Epithelial cell of esophagus (primary cell): Measurements from ENCODE around the gene SERINC5.

ENCODE experiments used
- DNase-seq: peaks from one replicate; pipeline ENCODE4 v3.0.0; 2010; ENCODE audit warnings: low read depth
- H3K4me3 ChIP-seq: 2 replicates; pipeline ENCODE4 v1.5.1; 2011; ENCODE audit warnings: mild to moderate bottlenecking, low read length, control low read depth
- TF ChIP-seq, protein P1 (sequence below): IDR thresholded peaks from 2 replicates; pipeline ENCODE4 v1.5.1; 2011; ENCODE audit warnings: low read depth, mild to moderate bottlenecking, low read length, control low read depth, inconsistent platforms; ENCODE audit not compliant: insufficient read depth; ENCODE audit errors: missing control alignments

Gene SERINC5

DNA sequence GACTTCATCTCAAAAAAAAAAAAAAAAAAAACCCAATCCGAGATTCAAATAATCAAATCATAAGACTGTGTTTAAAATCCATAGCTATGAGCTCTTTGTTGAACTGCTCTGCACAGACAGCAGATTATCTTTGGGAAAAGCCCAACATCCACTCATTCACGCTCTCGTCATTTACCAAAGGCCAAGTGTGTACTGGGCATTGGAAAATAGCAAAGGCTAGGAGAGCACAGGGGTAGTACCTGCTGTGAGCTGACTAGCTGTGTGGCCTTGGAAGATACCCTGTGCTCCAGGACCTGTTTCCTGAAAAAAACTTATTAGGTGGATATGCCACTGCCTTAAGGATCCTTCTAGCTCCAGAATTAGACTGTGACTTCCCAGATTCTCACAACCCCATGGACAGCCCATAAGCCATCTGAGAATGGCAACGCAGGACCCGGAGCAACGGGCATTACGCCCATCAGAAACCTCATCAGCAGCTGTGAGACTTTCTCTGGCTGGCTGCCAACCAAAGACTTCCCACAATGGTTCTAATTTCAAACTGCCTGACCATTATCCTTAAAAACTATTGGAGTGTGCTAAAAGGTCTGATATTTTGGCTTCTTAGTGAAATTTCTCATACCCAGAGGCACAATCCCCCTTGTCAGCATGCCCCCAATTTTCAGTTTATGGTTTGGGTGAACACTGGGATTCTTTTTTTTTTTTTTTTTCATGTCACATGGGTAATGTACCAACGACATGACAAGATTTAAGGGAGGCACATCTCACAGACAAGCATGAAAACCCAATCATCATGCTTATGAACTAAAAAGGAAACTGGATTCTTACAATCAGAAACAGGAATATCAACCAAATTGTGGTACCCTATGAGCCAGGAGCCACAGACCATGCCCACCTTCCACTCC, 16.8 kb downstream of the SERINC5 start:
- no peak overlapping the region for H3K4me3 ChIP-seq
- DNase-seq = no peak

GRCh38 chr5:80238097-80238496, 17.8 kb downstream of the SERINC5 start:
- no peak overlapping the region for H3K4me3 ChIP-seq
- TF ChIP-seq, protein P1, sequence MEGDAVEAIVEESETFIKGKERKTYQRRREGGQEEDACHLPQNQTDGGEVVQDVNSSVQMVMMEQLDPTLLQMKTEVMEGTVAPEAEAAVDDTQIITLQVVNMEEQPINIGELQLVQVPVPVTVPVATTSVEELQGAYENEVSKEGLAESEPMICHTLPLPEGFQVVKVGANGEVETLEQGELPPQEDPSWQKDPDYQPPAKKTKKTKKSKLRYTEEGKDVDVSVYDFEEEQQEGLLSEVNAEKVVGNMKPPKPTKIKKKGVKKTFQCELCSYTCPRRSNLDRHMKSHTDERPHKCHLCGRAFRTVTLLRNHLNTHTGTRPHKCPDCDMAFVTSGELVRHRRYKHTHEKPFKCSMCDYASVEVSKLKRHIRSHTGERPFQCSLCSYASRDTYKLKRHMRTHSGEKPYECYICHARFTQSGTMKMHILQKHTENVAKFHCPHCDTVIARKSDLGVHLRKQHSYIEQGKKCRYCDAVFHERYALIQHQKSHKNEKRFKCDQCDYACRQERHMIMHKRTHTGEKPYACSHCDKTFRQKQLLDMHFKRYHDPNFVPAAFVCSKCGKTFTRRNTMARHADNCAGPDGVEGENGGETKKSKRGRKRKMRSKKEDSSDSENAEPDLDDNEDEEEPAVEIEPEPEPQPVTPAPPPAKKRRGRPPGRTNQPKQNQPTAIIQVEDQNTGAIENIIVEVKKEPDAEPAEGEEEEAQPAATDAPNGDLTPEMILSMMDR = no peak
- DNase-seq = no peak

More for the DNA sequence above, 16.8 kb downstream of the SERINC5 start:
- TF ChIP-seq, protein P1 = no peak

GRCh38 chr5:80237243-80237642, 18.6 kb downstream of the SERINC5 start:
- DNase-seq = no peak
- TF ChIP-seq, protein P1 = no peak
- no peak overlapping the region for H3K4me3 ChIP-seq

GRCh38 chr5:80234116-80234948, 21.5 kb downstream of the SERINC5 start:
- no peak overlapping the region for H3K4me3 ChIP-seq
- TF ChIP-seq, protein P1 = no peak
- no peak for DNase-seq

DNA sequence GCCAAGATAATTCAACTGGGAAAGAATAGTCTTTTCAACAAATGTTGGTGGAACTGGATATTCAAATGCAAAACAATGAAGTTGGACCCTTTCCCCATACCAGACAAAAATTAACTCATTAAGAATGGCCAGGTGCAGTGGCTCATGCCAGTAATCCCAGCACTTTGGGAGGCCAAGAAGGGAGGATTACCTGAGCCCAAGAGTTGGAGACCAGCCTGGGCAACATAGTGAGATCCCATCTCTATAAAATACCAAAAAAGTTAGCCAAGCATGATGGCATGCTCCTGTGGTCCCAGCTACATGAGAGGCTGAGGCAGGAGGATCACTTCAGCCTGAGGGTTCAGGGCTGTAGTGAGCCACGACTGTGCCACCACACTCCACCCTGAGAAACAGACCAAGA, 24.2 kb downstream of the SERINC5 start:
- no peak overlapping the region for H3K4me3 ChIP-seq
- TF ChIP-seq, protein P1 = no peak
- no peak for DNase-seq

- H3K4me3 ChIP-seq = no peak overlapping the region
- DNase-seq = peak; percentile 24
- TF ChIP-seq, protein P1 = no peak
Measured at GRCh38 chr5:80231243-80231642, 24.6 kb downstream of the SERINC5 start.
